Vagina (tissue), 2 donors: Measurements from ENCODE around the gene C16orf86. TPM values are rescaled to one million over a fixed set of nuclear protein-coding genes. Genes with fewer than 3 reads are reported as not detected.

Experiments used
- DNase-seq, 2 donors: peaks; one replicate each; pipeline ENCODE4 v3.0.0-alpha.2; 2017; ENCODE audit errors: extremely low spot score in 2 of 2
- H3K27ac ChIP-seq: fragments of 200-600 bp; sonication (generic); one replicate; pipeline ENCODE4 v1.5.1; 2019
- H3K27me3 ChIP-seq: fragments of 200-600 bp; sonication (generic); one replicate; pipeline ENCODE4 v1.5.1; 2019
- H3K36me3 ChIP-seq, 2 donors: fragments of 200-600 bp; sonication (generic); one replicate each; pipeline ENCODE4 v1.5.1; 2017 to 2019
- H3K4me1 ChIP-seq: fragments of 200-600 bp; sonication (generic); one replicate; pipeline ENCODE4 v1.5.1; 2019
- H3K4me3 ChIP-seq, 2 donors: fragments of 200-600 bp; sonication (generic); 1 replicate in 1 of 2; 2 replicates in 1 of 2; pipeline ENCODE4 v1.5.1; 2016 to 2019
- H3K9me3 ChIP-seq: fragments of 200-600 bp; sonication (generic); one replicate; pipeline ENCODE4 v1.5.1; 2019
- CTCF ChIP-seq, 3 experiments: fragments of 450-650 bp in 2 of 3; fragments of 200-600 bp in 1 of 3; sonication (generic) in 1 of 3; IDR thresholded peaks; one replicate each; pipeline ENCODE4 v1.5.1; 2017 to 2019; ENCODE audit warnings: antibody characterized with exemption in 3 of 3, mild to moderate bottlenecking in 2 of 3, moderate library complexity in 2 of 3
- POLR2A ChIP-seq, 2 donors: fragments of 450-650 bp; IDR thresholded peaks; one replicate each; pipeline ENCODE4 v1.6.1; 2017; ENCODE audit warnings: antibody characterized with exemption in 2 of 2, mild to moderate bottlenecking in 2 of 2, moderate library complexity in 2 of 2
- POLR2AphosphoS5 ChIP-seq, 2 donors: sonication (generic); formaldehyde crosslinking; IDR thresholded peaks; one replicate each; pipeline ENCODE4 v1.9.0; 2017; ENCODE audit warnings: antibody characterized with exemption in 2 of 2, mild to moderate bottlenecking in 2 of 2, low read depth in 1 of 2; ENCODE audit not compliant: insufficient read depth in 1 of 2
- intact Hi-C: fragments of 100-400 bp; cut with DNase I; formaldehyde crosslinking; loops from one replicate; pipeline ENCODE4 v1.15.1; 2023
- total RNA-seq: library from RNA; depleted of rRNA; stranded (reverse); fragments of >200 nt; gene quantifications from one replicate; pipeline ENCODE4 v1.2.3, GENCODE V29; 2016

Gene C16orf86
- total RNA-seq, 1 donor from 2014 or later: 10.3 TPM

GRCh38 chr16:67672739-67673662 is 6.4 kb downstream of the C16orf86 start:
- peak in 1 of 2 donors; percentile 33 for TF ChIP-seq POLR2AphosphoS5 (IDR thresholded peaks at IDR 0.05; ENCODE audit: insufficient read depth in 1 of 2, low read depth in 1 of 2)
- TF ChIP-seq POLR2A (IDR thresholded peaks at IDR 0.05): no peak
- TF ChIP-seq CTCF (IDR thresholded peaks at IDR 0.05): peak; percentile 37 to 58 (median 56)
- Histone ChIP-seq H3K4me3 (no peak overlapping the region), H3K27me3 (no peaks in the 10 kb centered on the region), H3K9me3 (no peaks in the 10 kb centered on the region), H3K27ac (peak overlapping the region; percentile 75), H3K36me3 (no peaks in the 10 kb centered on the region), H3K4me1 (peaks cover 55% of the 10 kb centered on the region)
- DNase-seq: peak in 1 of 2 donors; percentile 81
- intact Hi-C loops: no loop called here

- TF ChIP-seq POLR2A (IDR thresholded peaks at IDR 0.05): no peak
- peak in 1 of 2 donors; percentile 69 for TF ChIP-seq POLR2AphosphoS5 (IDR thresholded peaks at IDR 0.05; ENCODE audit: insufficient read depth in 1 of 2, low read depth in 1 of 2)
- no peak for DNase-seq
- peak overlapping the region; percentile 75 for H3K27ac ChIP-seq
- peak overlapping the region in 1 of 2 donors; percentile 2 for H3K4me3 ChIP-seq
- no peaks in the 10 kb centered on the region for H3K9me3 ChIP-seq
- H3K27me3 ChIP-seq: no peaks in the 10 kb centered on the region
- H3K36me3 ChIP-seq: no peaks in the 10 kb centered on the region
- intact Hi-C loops: no loop called here
- H3K4me1 ChIP-seq: peaks cover 60% of the 10 kb centered on the region
Observed at GRCh38 chr16:67673712-67674580, 7.3 kb downstream of the C16orf86 start.

DNA sequence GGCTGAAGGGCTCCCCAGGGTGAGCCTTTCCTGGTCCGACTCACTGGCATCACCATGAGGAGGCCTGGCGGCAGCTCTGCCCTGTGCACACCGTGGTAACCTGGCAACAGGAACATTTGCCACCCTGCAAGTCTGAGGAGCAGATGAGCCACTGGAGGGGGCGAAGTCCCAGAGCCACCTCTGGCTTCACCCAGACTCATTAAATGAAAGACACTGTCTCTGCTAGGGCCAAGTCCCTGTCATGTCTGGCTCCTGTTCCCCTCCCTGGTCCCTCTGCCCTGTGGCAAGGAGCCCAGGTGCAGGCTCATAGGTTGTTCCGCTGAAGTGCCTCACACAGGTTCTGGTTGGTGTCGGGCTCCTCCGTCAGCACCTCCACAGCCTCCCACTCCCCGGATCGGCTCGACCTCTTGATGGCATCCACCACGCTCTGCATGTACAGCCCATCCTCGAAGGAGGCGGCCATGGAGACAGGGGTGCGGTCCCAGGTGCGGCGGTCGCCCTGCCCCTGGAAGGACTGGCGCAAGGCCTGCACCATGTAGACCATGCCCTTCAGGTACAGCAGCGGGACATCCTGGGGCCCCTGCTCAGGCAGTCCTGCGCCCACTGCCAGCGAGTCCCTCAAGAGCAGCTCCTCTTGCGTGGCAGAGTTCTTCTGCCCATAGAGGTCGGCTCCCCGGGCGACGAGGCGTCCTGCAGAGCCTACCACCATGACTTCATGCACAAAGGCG is 8.4 kb downstream of the C16orf86 start:
- peak overlapping the region; percentile 75 for H3K27ac ChIP-seq
- no peaks in the 10 kb centered on the region for H3K27me3 ChIP-seq
- intact Hi-C loops: no loop called here
- TF ChIP-seq CTCF (IDR thresholded peaks at IDR 0.05) (no peak), POLR2A (IDR thresholded peaks at IDR 0.05) (no peak), POLR2AphosphoS5 (IDR thresholded peaks at IDR 0.05; ENCODE audit: insufficient read depth in 1 of 2, low read depth in 1 of 2) (no peak)
- DNase-seq: no peak
- peaks cover 0 to 3% of the 10 kb centered on the region in 2 donors for H3K36me3 ChIP-seq
- H3K4me1 ChIP-seq: peaks cover 61% of the 10 kb centered on the region
- no peak overlapping the region for H3K4me3 ChIP-seq
- H3K9me3 ChIP-seq: no peaks in the 10 kb centered on the region

GRCh38 chr16:67675579-67675935 is 8.9 kb downstream of the C16orf86 start:
- Histone ChIP-seq H3K4me1 (peaks cover 61% of the 10 kb centered on the region), H3K4me3 (no peak overlapping the region), H3K36me3 (peaks cover 0 to 8% of the 10 kb centered on the region in 2 donors), H3K27ac (no peak overlapping the region), H3K9me3 (no peaks in the 10 kb centered on the region), H3K27me3 (no peaks in the 10 kb centered on the region)
- DNase-seq: no peak
- TF ChIP-seq CTCF (IDR thresholded peaks at IDR 0.05) (no peak), POLR2A (IDR thresholded peaks at IDR 0.05) (no peak), POLR2AphosphoS5 (IDR thresholded peaks at IDR 0.05; ENCODE audit: insufficient read depth in 1 of 2, low read depth in 1 of 2) (no peak)
- intact Hi-C loops: no loop called here

DNA sequence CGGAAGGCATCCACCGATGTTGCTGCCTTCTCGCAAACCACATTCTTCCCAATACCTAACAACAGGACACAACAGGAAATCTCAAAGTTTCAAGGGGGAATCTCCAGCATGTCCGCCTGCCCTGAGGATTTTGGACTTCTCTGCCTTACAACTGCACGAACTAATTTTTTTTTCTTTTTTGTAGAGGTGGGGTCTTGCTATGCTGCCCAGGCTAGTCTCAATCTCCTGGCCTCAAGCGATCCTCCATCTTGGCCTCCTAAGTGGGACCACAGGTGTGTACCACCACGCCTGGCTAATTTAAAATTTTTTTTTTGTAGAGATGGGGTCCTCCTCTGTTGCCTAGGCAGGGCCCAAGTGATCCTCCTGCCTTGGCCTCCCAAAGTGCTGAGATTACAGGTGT is 9.4 kb downstream of the C16orf86 start:
- intact Hi-C loops: no loop called here
- H3K27ac ChIP-seq: no peak overlapping the region
- no peak overlapping the region for H3K4me3 ChIP-seq
- peaks cover 61% of the 10 kb centered on the region for H3K4me1 ChIP-seq
- no peaks in the 10 kb centered on the region for H3K9me3 ChIP-seq
- TF ChIP-seq CTCF (IDR thresholded peaks at IDR 0.05) (no peak), POLR2A (IDR thresholded peaks at IDR 0.05) (no peak), POLR2AphosphoS5 (IDR thresholded peaks at IDR 0.05; ENCODE audit: insufficient read depth in 1 of 2, low read depth in 1 of 2) (no peak)
- peaks cover 0 to 11% of the 10 kb centered on the region in 2 donors for H3K36me3 ChIP-seq
- H3K27me3 ChIP-seq: no peaks in the 10 kb centered on the region
- no peak for DNase-seq
